Activated T-helper 1 cell treated with anti-CD3 and anti-CD28 coated beads, Interleukin-12 subunit alpha, Interleukin-12 subunit beta, Interleukin-2, Interleukin-4 antibody, amounts not matched to agents 30 ng/mL and 10 ng/mL and 1 ng/mL, durations not matched to agents 14 hours and 24 hours and 36 hours (primary cell): Measurements from ENCODE around the gene CEP68. TPM values are rescaled to one million over a fixed set of nuclear protein-coding genes. Genes with fewer than 3 reads are reported as not detected.
"Not testable (repeated sequence)": the region's sequence is repeated elsewhere in the genome, so short reads cannot be mapped to it uniquely, and the experiment has no call there.

Experiments
- DNase-seq: peaks from one replicate; pipeline ENCODE4 v3.0.0; 2021; ENCODE audit warnings: low spot score
- H3K27ac Mint-ChIP-seq: one replicate; pipeline ENCODE4 v1.8.0; 2021; ENCODE audit warnings: mild to moderate bottlenecking, mixed read lengths
- H3K27me3 Mint-ChIP-seq: one replicate; pipeline ENCODE4 v1.8.0; 2022; ENCODE audit warnings: mild to moderate bottlenecking, moderate library complexity, mixed read lengths; ENCODE audit not compliant: insufficient read depth
- H3K36me3 Mint-ChIP-seq: one replicate; pipeline ENCODE4 v1.8.0; 2021; ENCODE audit warnings: low read depth, mixed read lengths
- H3K4me1 Mint-ChIP-seq: one replicate; pipeline ENCODE4 v1.8.0; 2021; ENCODE audit warnings: low read depth, mixed read lengths
- H3K4me3 Mint-ChIP-seq: one replicate; pipeline ENCODE4 v1.8.0; 2021; ENCODE audit warnings: mild to moderate bottlenecking, moderate library complexity, mixed read lengths
- H3K9me3 Mint-ChIP-seq: one replicate; pipeline ENCODE4 v1.8.0; 2021; ENCODE audit warnings: mixed read lengths
- intact Hi-C: fragments of 100-400 bp; cut with micrococcal nuclease; formaldehyde crosslinking; loops from one replicate; pipeline ENCODE4 v1.15.1; 2024
- total RNA-seq: library from RNA; stranded (reverse); gene quantifications from 2 replicates; pipeline ENCODE4 v1.2.3, GENCODE V29; 2022

CEP68 gene
- total RNA-seq, 1 donor from 2014 or later: 4.0 TPM

- Mint-ChIP-seq H3K27ac (no peak overlapping the region), H3K36me3 (peaks cover 14% of the 10 kb centered on the region), H3K4me1 (peaks cover 13% of the 10 kb centered on the region), H3K4me3 (no peak overlapping the region), H3K9me3 (no peaks in the 10 kb centered on the region), H3K27me3 (no peaks in the 10 kb centered on the region)
- DNase-seq: no peak
- intact Hi-C loops: no loop called here
Measured at GRCh38 chr2:65024149-65024829, 31.9 kb upstream of the CEP68 start.

GRCh38 chr2:65025453-65026123, 30.6 kb upstream of the CEP68 start:
- Mint-ChIP-seq H3K4me1 (peaks cover 15% of the 10 kb centered on the region), H3K36me3 (peaks cover 16% of the 10 kb centered on the region), H3K4me3 (no peak overlapping the region), H3K9me3 (no peaks in the 10 kb centered on the region), H3K27me3 (no peaks in the 10 kb centered on the region), H3K27ac (no peak overlapping the region)
- DNase-seq: no peak
- intact Hi-C loops: no loop called here

DNA sequence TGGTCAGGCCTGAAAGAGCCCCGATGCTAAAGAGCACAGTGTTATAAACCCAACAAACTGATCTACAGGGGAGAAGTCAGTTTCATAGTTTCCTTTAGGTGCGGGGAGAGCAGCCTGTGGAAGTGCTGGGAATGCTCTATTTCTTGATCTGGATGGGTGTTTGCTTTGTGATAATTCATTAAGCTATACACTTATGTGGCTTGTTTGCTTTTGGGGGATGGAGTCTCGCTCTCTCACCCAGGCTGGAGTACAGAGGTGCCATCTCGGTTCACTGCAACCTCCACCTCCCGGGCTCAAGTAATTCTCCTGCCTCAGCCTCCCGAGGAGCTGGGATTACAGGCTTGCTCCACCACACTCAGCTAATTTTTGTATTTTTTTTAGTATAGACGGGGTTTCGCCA, 30.1 kb upstream of the CEP68 start:
- Mint-ChIP-seq H3K36me3 (peaks cover 16% of the 10 kb centered on the region), H3K27ac (no peak overlapping the region), H3K4me3 (no peak overlapping the region), H3K9me3 (no peaks in the 10 kb centered on the region), H3K4me1 (peaks cover 20% of the 10 kb centered on the region), H3K27me3 (no peaks in the 10 kb centered on the region)
- intact Hi-C loops: no loop called here
- no peak for DNase-seq

DNA sequence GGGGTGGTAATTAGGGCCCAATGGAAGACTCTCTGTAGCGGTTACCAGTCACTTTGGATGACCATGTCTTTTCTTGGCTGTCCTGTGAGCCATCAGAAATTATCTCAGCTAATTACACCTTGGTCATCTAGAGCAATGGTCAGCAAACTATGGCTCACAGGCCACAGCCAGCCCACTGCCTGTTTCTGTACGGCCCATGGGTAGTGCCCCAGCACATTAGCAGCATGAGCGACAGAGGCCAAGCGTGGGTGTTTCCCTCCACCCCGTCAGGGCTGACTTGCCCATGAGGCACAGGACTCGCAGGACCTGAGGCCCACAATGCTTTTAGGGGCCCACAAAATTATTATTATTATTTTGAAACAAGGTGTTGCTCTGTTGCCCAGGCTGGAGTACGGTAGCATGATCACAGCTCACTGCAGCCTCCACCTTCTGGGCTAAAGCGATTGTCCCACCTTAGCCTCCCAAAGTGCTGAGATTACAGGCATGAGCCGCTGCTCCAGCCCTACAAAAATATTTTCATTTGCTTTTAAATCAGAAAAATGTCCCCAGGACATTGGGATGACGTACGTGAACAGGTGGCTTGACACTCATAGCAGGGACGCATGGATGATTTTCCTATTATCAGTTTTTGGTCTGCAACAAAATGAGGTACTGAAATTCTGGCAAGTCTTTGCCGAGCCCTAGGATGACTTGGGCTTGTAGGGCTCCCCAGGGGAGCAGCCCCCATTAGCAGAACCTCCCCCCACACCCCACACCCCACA, 29.3 kb upstream of the CEP68 start:
- Mint-ChIP-seq H3K4me3 (no peak overlapping the region), H3K36me3 (peaks cover 12% of the 10 kb centered on the region), H3K4me1 (peaks cover 28% of the 10 kb centered on the region), H3K27me3 (no peaks in the 10 kb centered on the region), H3K27ac (no peak overlapping the region), H3K9me3 (no peaks in the 10 kb centered on the region)
- no peak for DNase-seq
- intact Hi-C loops: no loop called here

DNA sequence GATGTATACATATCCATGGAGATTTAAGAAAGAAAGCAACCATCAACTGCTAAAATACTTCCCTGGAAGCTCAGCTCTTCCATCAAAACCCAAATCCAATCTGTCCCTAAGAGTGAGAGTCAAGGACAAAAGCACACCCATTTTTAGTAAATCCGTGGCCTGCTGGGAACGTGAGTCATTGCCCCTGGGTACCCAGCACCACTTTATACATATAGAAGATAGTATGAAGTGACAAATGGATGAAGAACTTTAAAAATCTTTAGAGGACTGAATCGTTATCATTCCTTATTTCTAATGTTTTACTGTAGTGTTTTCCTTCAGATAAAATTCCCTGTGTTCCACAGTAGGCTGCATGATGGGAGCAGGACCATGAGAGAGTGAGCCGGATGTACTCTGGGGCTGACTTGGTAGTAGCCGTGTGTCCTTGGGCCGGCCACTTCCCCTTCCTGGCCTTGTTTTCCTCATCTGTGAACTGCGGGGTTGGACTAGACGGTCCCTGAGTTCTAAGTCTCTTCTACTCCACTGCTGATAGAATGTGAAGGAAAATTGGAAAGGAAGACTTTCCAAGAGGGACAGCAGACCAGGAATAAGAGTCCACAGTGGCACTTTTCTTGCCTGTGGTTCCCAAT, 28.5 kb upstream of the CEP68 start:
- Mint-ChIP-seq H3K4me1 (peaks cover 34% of the 10 kb centered on the region), H3K27me3 (no peaks in the 10 kb centered on the region), H3K27ac (no peak overlapping the region), H3K4me3 (no peak overlapping the region), H3K36me3 (peaks cover 5% of the 10 kb centered on the region), H3K9me3 (no peaks in the 10 kb centered on the region)
- no peak for DNase-seq
- intact Hi-C loops: no loop called here

DNA sequence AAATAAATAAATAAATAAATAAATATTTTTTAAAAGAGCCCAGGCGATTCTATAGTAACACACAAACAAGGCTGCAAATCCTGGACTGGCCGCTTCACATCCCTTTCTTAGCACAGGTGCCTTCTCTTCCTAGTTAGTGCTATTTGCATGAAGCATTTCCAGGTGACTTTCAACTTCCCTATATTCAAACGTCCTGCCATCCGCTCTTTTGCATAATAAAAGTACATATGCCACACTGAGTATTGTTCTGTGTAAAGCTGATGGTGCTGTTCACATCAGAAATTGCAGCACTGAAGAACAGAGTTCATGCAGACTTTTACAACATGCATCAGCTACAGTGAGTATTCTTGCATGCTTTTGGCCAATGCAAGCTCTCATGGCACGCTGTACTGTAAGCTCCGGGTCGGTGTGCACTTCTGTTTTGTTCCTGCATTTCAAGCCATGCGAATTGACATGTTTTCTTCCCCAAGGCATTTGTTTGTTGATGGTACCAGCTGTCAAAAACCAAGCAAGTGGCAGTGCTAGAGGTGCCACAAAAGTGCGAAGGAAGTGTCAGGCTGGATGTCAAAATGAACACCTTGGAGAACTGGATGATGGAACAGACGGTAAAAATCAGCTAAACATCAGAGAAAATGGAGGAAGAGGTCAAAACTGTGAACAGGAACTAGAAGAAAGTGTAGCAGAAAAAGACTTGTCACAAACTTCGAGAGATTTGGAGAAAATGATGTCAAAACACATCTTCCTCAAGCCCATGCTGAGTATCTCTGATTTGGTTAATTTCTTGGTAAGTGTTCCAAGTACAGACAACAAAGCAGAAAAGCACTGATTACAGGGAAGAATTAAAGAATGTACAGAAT, 25.5 kb upstream of the CEP68 start:
- no peak overlapping the region for H3K4me3 Mint-ChIP-seq
- peaks cover 2% of the 10 kb centered on the region for H3K27me3 Mint-ChIP-seq
- peaks cover 2% of the 10 kb centered on the region for H3K36me3 Mint-ChIP-seq
- intact Hi-C loops: no loop called here
- no peak overlapping the region for H3K27ac Mint-ChIP-seq
- peaks cover 26% of the 10 kb centered on the region for H3K4me1 Mint-ChIP-seq
- H3K9me3 Mint-ChIP-seq: no peaks in the 10 kb centered on the region
- DNase-seq: no peak

DNA sequence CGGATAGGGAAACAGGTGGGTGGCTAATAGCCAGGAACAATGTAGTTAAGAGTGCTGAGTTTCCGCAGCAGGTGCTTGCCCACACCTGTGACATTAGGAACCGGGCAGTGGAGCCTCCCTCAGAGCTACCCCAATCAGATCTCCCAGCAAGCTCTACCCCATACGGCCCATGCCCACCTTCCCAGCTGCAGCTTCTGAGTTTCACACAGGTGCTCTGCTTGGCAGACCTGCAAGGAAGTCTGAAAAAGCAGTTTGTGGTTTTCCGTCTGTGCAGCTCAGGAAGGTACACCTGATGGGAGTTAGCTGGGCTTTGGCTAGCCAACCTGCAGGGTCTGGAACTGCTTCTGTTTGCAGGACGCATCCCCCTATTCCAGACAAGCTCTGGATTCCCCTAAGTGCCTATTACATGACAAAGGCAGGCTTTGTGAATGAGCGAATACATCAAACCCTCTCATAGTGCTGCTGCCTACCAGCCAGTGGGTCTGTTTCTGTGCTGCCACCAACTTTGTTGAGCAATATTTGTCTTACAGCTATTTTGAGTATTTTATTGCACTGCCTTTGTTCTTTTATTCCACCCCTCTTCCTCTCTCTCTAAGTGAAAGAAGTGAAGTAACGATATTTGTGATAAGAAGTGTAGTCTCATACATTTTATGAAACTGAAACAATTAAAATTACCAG, 24.7 kb upstream of the CEP68 start:
- Mint-ChIP-seq H3K27me3 (peaks cover 2% of the 10 kb centered on the region), H3K4me1 (peaks cover 22% of the 10 kb centered on the region), H3K9me3 (no peaks in the 10 kb centered on the region), H3K4me3 (no peak overlapping the region), H3K27ac (no peak overlapping the region), H3K36me3 (peaks cover 2% of the 10 kb centered on the region)
- no peak for DNase-seq
- intact Hi-C loops: no loop called here

DNA sequence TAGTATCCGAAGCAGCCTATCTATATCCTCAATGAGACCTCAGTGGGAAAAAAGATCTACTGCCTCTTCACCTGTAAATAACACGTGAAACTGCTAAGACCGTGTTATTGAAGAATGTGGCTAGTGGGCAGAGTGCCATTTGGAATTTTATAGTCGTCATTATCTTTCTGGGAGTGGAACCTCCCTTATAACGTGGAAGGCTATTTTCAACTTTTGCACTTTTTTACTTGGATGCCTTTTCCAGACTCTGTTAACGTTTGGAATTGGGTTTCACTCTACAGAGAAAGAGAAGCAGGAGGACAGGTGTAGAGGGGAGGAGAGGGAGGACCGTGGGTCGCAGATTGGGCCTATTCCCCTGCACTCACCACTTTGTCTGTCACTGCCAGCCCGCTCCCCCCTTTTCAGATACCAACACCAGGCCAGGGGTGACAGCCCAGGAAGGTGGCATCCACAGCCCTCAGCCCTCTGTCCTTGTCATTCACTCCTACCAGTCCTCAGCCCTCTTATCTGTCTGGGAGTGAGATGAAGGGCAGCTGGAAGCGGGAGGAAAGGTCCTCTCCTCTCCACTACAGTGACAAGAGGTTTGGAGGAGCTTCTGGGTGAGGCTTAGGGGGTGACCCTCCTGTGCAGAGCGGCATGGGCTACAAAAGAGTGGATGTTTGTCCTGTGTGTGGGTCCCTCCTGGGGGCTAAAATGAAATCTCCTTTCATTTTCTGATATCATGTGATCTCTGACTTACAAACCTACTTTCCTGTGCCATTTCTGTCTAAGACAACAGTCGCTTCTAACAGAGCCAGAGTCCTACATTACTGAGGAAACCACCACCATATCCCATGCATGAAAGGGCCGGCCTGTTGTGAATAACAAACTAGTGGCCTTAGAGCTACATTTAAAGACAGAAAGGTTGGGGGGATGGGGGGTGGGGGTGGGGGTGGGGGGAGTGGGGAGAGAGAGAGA, 23.9 kb upstream of the CEP68 start:
- intact Hi-C loops: no loop called here

DNA sequence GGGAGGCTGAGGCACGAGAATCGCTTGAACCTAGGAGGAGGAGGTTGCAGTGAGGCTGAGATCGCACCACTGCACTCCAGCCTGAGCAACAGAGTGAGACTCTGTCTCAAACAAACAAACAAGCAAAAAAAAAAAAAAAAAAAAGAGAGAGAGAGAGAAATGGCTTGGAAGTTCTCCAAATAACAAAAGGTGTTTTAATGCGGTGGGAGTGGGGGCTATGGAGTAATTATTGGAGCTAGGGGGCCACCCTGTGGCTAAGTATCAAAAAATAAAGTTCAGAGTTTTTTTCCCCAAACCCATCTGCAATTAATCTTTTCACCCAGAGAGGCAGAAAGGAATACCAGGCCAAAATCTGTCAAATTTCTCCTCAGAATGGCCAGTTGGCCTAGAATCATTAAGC, 23.0 kb upstream of the CEP68 start:
- Mint-ChIP-seq H3K4me3 (no peak overlapping the region), H3K9me3 (no peaks in the 10 kb centered on the region), H3K27ac (no peak overlapping the region), H3K36me3 (peaks cover 2% of the 10 kb centered on the region), H3K27me3 (peaks cover 2% of the 10 kb centered on the region), H3K4me1 (peaks cover 22% of the 10 kb centered on the region)
- intact Hi-C loops: loop anchor here (1.0 kb wide), 1 partner anchor 116 kb away; no protein-coding TSS in a partner anchor
- DNase-seq: no peak

More for the DNA sequence above, 23.9 kb upstream of the CEP68 start:
- Mint-ChIP-seq H3K4me3 (no peak overlapping the region), H3K36me3 (peaks cover 2% of the 10 kb centered on the region), H3K4me1 (peaks cover 22% of the 10 kb centered on the region), H3K27ac (no peak overlapping the region), H3K27me3 (peaks cover 2% of the 10 kb centered on the region), H3K9me3 (no peaks in the 10 kb centered on the region)
- no peak for DNase-seq

DNA sequence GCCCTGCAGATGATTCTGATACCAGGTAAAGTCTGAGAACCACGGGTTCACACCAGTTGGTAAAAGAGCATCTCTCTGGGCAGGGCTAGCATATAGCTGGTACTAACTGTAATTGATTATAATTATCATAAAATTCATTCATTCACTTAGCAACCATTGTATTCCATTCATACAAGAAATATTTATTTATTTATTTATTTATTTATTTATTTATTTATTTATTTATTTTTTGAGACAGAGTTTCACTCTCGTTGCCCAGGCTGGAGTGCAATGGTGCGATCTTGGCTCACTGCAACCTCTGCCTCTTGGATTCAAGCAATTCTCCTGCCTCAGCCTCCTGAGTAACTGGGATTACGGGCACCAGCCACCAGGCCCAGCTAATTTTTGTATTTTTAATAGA, 22.5 kb upstream of the CEP68 start:
- not testable (repeated sequence) for H3K4me3 Mint-ChIP-seq, H3K27me3 Mint-ChIP-seq, DNase-seq, H3K9me3 Mint-ChIP-seq, H3K27ac Mint-ChIP-seq, H3K36me3 Mint-ChIP-seq
- H3K4me1 Mint-ChIP-seq: peaks cover 22% of the 10 kb centered on the region
- intact Hi-C loops: loop anchor here (1.0 kb wide), 1 partner anchor 116 kb away; no protein-coding TSS in a partner anchor

GRCh38 chr2:65035351-65035943, 20.8 kb upstream of the CEP68 start:
- Mint-ChIP-seq H3K27me3 (peaks cover 2% of the 10 kb centered on the region), H3K36me3 (peaks cover 1% of the 10 kb centered on the region), H3K27ac (no peak overlapping the region), H3K4me3 (no peak overlapping the region), H3K9me3 (no peaks in the 10 kb centered on the region), H3K4me1 (peaks cover 31% of the 10 kb centered on the region)
- intact Hi-C loops: no loop called here
- no peak for DNase-seq
